ENCODE measurements around the gene HPCAL1. TPM values are rescaled to one million over a fixed set of nuclear protein-coding genes. Genes with fewer than 3 reads are reported as not detected.
A peak's percentile ranks its signal among the peaks of the same experiment; 100 is the strongest.

Gene HPCAL1
- total and polyA plus RNA-seq, 10 of the 15 experiments (the other 5 are each of a cell fraction or from before 2014, with no cell fraction given): 0.40 to 12.8 (median 7.9) TPM

DNA sequence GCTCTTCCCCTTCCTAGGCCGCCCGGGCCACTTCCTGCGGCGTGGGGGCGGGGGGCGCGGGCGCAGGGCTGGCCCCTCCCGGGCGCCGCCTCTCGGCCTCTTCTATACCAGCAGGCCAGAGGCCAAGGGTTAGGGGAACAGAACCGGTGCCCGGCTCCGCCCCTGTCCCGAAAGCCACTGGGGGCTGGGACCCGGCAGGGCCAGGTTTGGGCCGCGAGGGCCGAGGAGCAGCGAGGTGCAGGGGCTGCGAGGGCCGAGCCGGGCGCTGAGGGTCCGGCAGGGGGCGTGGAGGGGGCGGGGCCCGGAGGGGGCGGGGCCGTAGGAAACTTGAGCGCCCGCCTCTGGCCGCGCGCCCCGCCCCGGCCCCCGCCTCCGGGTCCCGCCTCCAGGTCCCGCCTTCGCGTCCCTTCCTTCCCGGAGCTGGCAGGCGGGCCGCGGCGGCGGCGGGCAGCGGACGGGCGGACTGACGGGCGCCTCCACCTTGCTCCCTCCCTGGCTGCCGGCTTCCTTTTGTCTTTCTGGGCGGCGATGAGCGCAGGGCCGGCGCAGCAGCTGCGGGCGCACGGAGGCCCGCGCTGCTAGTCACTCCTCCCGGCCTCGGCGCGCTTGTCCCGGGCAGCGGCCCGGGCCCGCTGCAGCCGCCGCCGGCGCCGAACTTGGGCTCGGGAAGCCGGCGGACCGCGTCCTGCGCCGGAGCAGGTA, at the start of gene HPCAL1 (continued):
- no peak for TF ChIP-seq CUX1 (IDR thresholded peaks at IDR 0.05; ENCODE audit: insufficient replicate concordance, low read depth, low read length)
- no peak for TF ChIP-seq RCOR1 (conservative IDR thresholded peaks at IDR 0.05; ENCODE audit: low read depth, low read length)
- TF ChIP-seq, protein P1, sequence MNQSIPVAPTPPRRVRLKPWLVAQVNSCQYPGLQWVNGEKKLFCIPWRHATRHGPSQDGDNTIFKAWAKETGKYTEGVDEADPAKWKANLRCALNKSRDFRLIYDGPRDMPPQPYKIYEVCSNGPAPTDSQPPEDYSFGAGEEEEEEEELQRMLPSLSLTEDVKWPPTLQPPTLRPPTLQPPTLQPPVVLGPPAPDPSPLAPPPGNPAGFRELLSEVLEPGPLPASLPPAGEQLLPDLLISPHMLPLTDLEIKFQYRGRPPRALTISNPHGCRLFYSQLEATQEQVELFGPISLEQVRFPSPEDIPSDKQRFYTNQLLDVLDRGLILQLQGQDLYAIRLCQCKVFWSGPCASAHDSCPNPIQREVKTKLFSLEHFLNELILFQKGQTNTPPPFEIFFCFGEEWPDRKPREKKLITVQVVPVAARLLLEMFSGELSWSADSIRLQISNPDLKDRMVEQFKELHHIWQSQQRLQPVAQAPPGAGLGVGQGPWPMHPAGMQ (IDR thresholded peaks at IDR 0.05; ENCODE audit: borderline replicate concordance): no peak
- peak; percentile 42; the same call in 1 of the 2 replicates for TF ChIP-seq BACH1 (IDR thresholded peaks at IDR 0.05; ENCODE audit: borderline replicate concordance)
- TF ChIP-seq TBL1XR1 (IDR thresholded peaks at IDR 0.05; ENCODE audit: low read depth, low read length): no peak
- peak in 1 of 2 experiments; percentile 83; a peak in 2 of 3 replicates for TF ChIP-seq EGR1 (IDR thresholded peaks at IDR 0.05; ENCODE audit: borderline replicate concordance in 1 of 2, low read depth in 2 of 2, low read length in 2 of 2)
- TF ChIP-seq, protein P2, sequence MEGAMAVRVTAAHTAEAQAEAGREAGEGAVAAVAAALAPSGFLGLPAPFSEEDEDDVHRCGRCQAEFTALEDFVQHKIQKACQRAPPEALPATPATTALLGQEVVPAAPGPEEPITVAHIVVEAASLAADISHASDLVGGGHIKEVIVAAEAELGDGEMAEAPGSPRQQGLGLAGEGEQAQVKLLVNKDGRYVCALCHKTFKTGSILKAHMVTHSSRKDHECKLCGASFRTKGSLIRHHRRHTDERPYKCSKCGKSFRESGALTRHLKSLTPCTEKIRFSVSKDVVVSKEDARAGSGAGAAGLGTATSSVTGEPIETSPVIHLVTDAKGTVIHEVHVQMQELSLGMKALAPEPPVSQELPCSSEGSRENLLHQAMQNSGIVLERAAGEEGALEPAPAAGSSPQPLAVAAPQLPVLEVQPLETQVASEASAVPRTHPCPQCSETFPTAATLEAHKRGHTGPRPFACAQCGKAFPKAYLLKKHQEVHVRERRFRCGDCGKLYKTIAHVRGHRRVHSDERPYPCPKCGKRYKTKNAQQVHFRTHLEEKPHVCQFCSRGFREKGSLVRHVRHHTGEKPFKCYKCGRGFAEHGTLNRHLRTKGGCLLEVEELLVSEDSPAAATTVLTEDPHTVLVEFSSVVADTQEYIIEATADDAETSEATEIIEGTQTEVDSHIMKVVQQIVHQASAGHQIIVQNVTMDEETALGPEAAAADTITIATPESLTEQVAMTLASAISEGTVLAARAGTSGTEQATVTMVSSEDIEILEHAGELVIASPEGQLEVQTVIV (IDR thresholded peaks at IDR 0.05; ENCODE audit: borderline replicate concordance, partially characterized antibody): no peak
- TF ChIP-seq NFYB (IDR thresholded peaks at IDR 0.05; ENCODE audit: insufficient read depth, low read depth, low read length): no peak
- TF ChIP-seq MEF2B (IDR thresholded peaks at IDR 0.05; ENCODE audit: partially characterized antibody, poor library complexity, severe bottlenecking): no peak
- no peak for TF ChIP-seq MYC (IDR thresholded peaks at IDR 0.05; ENCODE audit: insufficient read depth, insufficient read length, insufficient replicate concordance, low read length, severe bottlenecking)
- no peak for TF ChIP-seq ZBTB33 (IDR thresholded peaks at IDR 0.05)
- TF ChIP-seq RUNX3 (IDR thresholded peaks at IDR 0.05; ENCODE audit: low read length): no peak
- TF ChIP-seq RAD21 (IDR thresholded peaks at IDR 0.05; ENCODE audit: insufficient read depth, low read depth, low read length): peak; percentile 19; the same call in 1 of the 2 replicates
- TF ChIP-seq NR2F1 (conservative IDR thresholded peaks at IDR 0.05): peak; percentile 96
- no peak for TF ChIP-seq CBX3 (IDR thresholded peaks at IDR 0.05; ENCODE audit: borderline replicate concordance, low read depth)
